GM21526 (cell line): ENCODE measurements around the gene DEGS2.
A peak's percentile ranks its signal among the peaks of the same experiment; 100 is the strongest.
"Not testable (repeated sequence)": the region's sequence is repeated elsewhere in the genome, so short reads cannot be mapped to it uniquely, and the experiment has no call there.

Source experiments
- ATAC-seq: cut with Tn5 transposase; IDR thresholded peaks from one replicate; pipeline ENCODE4 v1.9.1; 2021; ENCODE audit warnings: moderate library complexity; ENCODE audit not compliant: unreplicated experiment, low FRiP score

DEGS2 gene

GRCh38 chr14:100159094-100159864 lies at the start of gene DEGS2:
TSS of gene DEGS2 (minus strand) at chr14:100159645. CDS start at chr14:100159587, 58 bp downstream.
- ATAC-seq: peak; percentile 43

- ATAC-seq: not testable (repeated sequence)
These were observed 48.7 kb upstream of the DEGS2 start for GRCh38 chr14:100208136-100208535.

- not testable (repeated sequence) for ATAC-seq
These were observed 48.1 kb upstream of the DEGS2 start for GRCh38 chr14:100207588-100207987.

GRCh38 chr14:100204835-100205167 lies 45.4 kb upstream of the DEGS2 start:
- ATAC-seq: not testable (repeated sequence)

- no peak for ATAC-seq
These were observed 44.8 kb upstream of the DEGS2 start for GRCh38 chr14:100203962-100204834.

- ATAC-seq: no peak
These were observed 43.7 kb upstream of the DEGS2 start for GRCh38 chr14:100203146-100203545.

- ATAC-seq: no peak
These were observed 43.3 kb upstream of the DEGS2 start for GRCh38 chr14:100202712-100203111.

- no peak for ATAC-seq
These were observed 42.3 kb upstream of the DEGS2 start for GRCh38 chr14:100201701-100202100.

GRCh38 chr14:100200311-100200710 lies 40.9 kb upstream of the DEGS2 start:
- ATAC-seq: no peak

- no peak for ATAC-seq
These were observed 39.9 kb upstream of the DEGS2 start for GRCh38 chr14:100199240-100199860.

- ATAC-seq: no peak
These were observed 34.2 kb upstream of the DEGS2 start for GRCh38 chr14:100193417-100194357.

GRCh38 chr14:100192672-100193416 lies 33.4 kb upstream of the DEGS2 start:
- ATAC-seq: peak; percentile 97

- no peak for ATAC-seq
These were observed 32.8 kb upstream of the DEGS2 start for GRCh38 chr14:100192250-100192671.

GRCh38 chr14:100191584-100192249 lies 32.3 kb upstream of the DEGS2 start:
- ATAC-seq: no peak

- ATAC-seq: no peak
These were observed 30.7 kb upstream of the DEGS2 start for GRCh38 chr14:100190126-100190525.

GRCh38 chr14:100188392-100189030 lies 29.1 kb upstream of the DEGS2 start:
- no peak for ATAC-seq

- ATAC-seq: no peak
These were observed 27.9 kb upstream of the DEGS2 start for GRCh38 chr14:100187247-100187833.
